Superior temporal gyrus (tissue), 1 donor: ENCODE results near the gene GSTA1.
"Not testable (repeated sequence)": the region's sequence is repeated elsewhere in the genome, so short reads cannot be mapped to it uniquely, and the experiment has no call there.

ENCODE experiments used
- DNase-seq: peaks from one replicate; pipeline ENCODE4 v3.0.0-alpha.2; 2016; ENCODE audit errors: extremely low spot score

The GSTA1 gene

GRCh38 chr6:52757651-52758338 lies 45.8 kb downstream of the GSTA1 start:
- DNase-seq, result not testable (repeated sequence)

- no peak for DNase-seq
Observed at GRCh38 chr6:52754443-52754842, 49.2 kb downstream of the GSTA1 start.

- not testable (repeated sequence) for DNase-seq
Observed at GRCh38 chr6:52753137-52753536, 50.5 kb downstream of the GSTA1 start.

GRCh38 chr6:52752310-52752709 lies 51.3 kb downstream of the GSTA1 start:
- no peak for DNase-seq

- no peak for DNase-seq
Observed at GRCh38 chr6:52749556-52750152, 54.0 kb downstream of the GSTA1 start.

- DNase-seq, result not testable (repeated sequence)
Observed at GRCh38 chr6:52747301-52747700, 56.3 kb downstream of the GSTA1 start.

- DNase-seq, result no peak
Observed at GRCh38 chr6:52746213-52746612, 57.4 kb downstream of the GSTA1 start.

- DNase-seq, result no peak
Observed at GRCh38 chr6:52745764-52746201, 57.8 kb downstream of the GSTA1 start.

GRCh38 chr6:52741872-52742271 lies 61.7 kb downstream of the GSTA1 start:
- no peak for DNase-seq
